Activated CD8-positive, alpha-beta memory T cell treated with anti-CD3 and anti-CD28 coated beads for 4 hours (primary cell): Measurements from ENCODE around the gene PRICKLE2.

Experiments used
- DNase-seq, 2 donors: peaks; one replicate each; pipeline ENCODE4 v3.0.0-alpha.2; 2020; ENCODE audit warnings: low read depth in 2 of 2

PRICKLE2 gene

DNA sequence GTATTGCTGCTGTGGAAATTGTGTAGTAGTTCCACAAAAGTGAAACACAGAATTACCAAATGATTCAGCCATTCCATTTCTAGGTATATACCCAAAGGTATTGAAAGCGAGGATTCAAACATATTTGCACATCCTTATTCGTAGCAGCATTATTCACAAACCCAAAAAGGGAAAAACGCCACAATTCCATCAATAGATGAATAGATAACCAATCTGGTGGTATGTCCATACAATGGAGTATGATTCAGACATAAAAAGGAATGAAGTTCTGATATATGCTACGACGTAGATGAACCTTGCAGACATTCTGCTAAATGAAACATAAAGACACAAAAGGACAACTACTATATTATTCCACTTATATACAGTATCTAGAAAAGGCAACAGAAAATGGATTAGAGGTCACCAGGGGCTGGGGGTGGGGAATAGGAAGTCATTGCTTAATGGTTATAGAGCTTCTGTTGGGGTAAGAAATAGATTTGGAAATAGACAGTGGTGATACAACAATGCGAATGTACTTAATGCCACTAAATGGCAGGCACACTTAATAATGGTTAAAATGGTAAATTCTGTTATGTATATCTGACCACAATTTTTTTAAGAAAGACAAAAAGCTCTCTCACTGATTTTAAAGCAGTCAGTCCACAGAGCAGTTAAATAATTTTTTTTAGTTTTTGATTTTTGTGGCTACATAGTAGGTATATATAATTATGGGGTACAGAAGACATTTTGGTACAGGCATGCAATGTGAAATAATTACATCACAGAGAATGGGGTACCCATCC, 150.2 kb downstream of the PRICKLE2 start:
- DNase-seq, result no peak

GRCh38 chr3:64074060-64074459, 151.2 kb downstream of the PRICKLE2 start:
- no peak for DNase-seq

DNA sequence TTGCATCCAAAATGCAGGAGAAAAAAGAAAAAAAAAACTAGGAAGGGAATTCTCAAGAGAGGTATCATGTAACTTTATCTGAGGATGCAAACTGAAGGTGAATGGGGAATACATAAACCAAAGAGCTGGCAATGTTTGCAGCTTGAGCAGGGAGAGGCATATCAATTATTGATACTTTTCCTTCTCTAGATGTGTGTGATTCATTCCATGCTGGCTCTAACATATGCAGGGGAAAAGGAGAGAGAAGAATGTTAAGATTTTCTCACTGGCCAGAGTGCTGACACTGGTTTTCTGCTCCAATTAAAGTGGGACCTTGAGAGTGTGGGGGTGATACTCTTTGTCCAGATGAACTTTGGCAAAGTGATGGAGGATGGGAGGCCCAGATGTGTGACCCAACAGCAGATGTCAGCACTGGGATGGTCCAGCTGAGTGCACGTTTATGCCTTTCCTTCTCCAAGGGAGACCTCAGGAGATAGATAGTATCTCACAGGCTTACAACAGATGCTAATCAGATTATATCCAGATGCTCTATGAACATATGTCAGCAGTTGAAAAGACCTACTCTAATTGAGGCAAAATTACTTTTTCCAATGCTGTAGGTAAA, 152.0 kb downstream of the PRICKLE2 start:
- DNase-seq, result no peak

DNA sequence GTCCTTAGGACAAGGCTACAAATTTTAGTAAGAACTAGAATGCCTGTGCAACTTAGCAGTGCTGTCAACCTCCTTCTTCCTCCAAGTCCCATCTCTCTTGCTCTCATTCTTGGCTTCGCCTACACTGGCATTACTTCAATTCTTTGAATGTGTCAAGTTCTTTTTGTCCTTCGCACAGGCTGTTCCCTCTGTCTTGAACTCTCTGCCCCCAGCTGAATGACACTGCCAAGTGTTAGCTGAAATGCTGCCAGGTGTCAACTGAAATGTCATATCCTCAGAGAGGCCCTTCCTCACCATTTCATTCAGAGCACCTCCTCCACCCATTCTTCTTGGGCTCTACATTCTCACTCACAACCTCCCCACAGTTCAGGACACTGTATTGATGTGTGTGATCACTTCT, 153.1 kb downstream of the PRICKLE2 start:
- no peak for DNase-seq

GRCh38 chr3:64070704-64071103, 154.6 kb downstream of the PRICKLE2 start:
- DNase-seq, result no peak

- no peak for DNase-seq
Measured at GRCh38 chr3:64067506-64068346, 157.5 kb downstream of the PRICKLE2 start.

DNA sequence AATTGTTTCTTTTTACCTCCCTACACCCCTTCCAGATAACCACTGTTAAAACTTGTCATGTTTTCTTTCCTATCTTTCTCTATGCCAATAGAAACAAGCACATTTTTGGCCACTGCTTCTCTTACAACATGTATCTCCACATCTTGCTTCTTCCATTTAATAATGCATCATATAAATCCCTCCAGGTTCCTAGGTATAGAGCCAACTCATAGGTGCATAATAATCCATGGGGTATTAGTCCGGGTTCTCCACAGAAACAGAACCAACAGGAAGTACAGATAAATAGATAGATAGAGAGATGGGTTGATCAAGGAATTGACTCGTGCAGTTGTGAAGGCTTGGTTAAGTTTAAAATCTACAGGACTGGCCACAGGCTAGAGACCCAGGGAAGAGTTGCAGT, 160.5 kb downstream of the PRICKLE2 start:
- DNase-seq, result no peak

- no peak for DNase-seq
Measured at GRCh38 chr3:64063983-64064438, 161.3 kb downstream of the PRICKLE2 start.

GRCh38 chr3:64063207-64063982, 161.9 kb downstream of the PRICKLE2 start:
- DNase-seq, result no peak

- DNase-seq, result no peak
Measured at GRCh38 chr3:64061628-64062027, 163.6 kb downstream of the PRICKLE2 start.

- no peak for DNase-seq
Measured at GRCh38 chr3:64059484-64060175, 165.6 kb downstream of the PRICKLE2 start.

GRCh38 chr3:64058566-64058965, 166.7 kb downstream of the PRICKLE2 start:
- no peak for DNase-seq

DNA sequence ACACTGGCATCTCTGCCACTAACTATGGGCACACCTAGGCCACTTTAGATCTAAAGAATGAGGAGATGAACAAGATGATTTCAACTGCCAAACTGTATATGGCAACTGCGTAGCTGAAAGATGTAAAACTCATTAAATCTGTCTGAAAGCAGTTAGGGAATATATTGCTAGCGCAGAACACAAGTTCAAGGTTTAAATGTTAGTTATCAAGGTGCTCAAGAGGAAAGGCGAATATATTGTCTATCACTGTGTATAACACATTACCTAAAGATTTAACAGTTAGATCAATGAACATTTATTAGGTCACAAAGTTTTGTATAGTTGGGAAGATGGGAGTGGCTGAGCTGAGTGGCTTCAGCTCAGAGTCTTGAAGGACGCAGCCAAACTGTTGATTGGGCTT, 168.0 kb downstream of the PRICKLE2 start:
- DNase-seq, result no peak

DNA sequence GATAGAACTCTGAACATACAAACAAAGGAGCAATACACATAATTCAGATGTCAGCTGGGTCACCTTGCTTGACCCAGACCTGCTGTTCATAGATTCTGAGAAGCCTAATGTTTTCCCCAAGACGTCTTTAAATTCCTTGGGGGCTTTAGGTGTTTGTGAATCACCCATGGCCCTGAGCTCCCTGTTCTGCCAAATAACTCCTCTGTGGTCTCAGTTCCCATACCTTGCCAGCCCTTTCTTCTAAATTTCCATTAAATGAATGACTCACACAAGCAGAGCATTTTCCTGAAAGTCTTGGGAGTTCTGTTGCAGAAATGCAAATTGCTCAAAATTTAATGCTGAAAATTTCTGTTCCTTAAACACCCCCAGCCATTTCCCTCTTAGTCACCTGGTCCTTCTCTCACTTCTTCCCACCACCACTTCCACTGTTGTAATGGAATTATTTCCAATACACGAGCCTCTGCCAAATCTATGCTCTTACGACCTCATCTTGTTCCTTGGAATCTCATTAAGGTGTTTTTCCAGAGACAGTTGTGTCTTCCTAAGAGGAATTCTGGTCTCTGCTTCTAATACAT, 168.6 kb downstream of the PRICKLE2 start:
- DNase-seq, result no peak

DNA sequence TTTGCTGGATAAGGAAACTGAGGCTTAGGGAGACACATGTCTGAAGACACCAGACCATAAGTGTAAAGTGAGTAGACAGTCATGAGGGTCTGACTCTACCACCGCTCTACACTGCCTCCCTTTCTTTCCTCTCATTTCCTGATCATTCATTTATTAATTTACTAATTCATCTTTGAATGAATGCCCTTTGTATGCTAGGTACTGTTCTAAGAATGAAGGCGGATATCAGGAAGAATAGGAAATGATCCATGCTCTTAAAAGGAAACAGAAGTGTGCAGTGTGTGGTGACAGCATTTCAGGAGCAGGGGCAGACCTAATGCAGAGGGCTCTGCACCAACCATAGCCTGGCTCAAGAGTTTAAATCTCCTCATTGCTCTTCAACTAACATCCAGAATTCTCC, 170.2 kb downstream of the PRICKLE2 start:
- no peak for DNase-seq

GRCh38 chr3:64054488-64054887, 170.8 kb downstream of the PRICKLE2 start:
- no peak for DNase-seq

GRCh38 chr3:64053581-64053980, 171.7 kb downstream of the PRICKLE2 start:
- no peak for DNase-seq

DNA sequence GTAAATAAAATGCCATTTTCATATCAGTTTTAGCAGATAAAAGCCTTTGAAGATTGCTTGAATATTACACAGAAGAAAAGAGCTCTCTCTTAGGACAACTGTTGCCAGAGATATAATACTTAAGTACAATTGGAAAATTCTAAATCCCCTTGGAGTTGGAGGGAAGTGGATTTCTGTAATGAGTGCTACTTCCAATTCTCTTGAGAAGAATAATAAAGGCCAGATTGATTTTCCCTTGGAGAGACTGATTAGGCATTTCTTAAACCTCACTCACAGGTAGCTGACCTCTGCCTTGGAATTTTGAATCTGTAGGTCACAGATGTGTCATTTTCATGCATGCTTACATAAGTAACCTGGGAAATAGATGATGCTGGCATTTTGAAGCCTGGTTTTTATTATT, 172.1 kb downstream of the PRICKLE2 start:
- DNase-seq, result no peak

DNA sequence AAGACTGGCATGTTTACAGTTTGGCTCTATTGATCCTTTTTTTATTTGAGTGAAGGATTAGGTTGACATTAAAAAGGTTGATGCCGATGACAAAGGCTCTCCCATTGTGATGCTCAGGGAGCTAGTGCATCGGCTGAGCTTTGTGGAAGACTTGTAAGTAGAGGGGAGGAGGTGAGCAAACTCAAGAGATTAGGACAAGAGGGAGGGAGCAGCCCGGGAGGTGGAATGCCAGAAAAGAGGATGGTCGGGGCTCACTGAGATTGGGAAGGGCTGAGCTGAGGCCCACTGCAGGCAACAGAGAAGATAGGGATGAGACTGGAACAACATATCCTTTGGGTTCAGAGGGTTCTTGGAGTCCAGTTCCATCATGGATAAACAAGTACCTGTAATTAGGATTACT, 175.4 kb downstream of the PRICKLE2 start:
- DNase-seq, result no peak

DNA sequence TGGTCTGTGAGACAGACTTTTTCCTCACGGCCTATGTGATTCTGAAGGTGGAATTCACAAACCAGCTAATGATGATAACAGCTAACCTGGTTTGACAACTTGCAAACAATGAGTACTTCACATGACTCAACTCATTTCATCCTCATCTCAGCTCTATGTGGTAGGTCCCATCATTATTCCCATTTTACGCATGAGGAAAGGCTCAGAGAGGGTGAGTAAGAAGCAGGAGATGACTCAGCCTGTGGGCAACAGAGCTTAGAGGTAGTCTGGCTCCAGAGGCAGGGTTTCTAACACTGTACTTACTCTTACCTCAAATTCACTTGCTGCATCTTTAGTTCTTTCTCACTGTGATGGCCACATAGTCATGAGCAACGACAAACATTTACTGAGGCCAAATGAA, 176.1 kb downstream of the PRICKLE2 start:
- no peak for DNase-seq

DNA sequence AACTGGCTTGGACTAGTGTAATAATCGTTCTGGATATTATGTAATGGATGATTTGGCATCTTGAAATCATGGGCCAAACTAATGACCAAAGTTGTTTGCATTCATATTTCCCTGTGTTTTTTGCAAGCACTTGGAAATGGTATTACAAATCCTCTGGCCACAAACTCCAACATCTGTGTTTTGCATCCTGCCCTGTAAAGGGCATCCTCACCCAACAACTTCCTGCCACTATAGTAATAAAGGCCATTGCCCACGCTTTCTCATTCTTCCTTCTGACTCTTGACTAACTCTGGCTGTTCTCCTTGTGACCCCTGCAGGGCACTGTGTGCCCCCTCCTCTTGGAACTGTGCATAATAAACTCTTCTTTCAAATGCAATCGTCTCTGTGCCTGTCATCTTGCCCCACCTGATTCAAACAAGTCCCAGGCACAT, 176.6 kb downstream of the PRICKLE2 start:
- DNase-seq, result no peak
